T-helper 17 cell (primary cell): ENCODE data around the gene KIF18B. TPM values are rescaled to one million over a fixed set of nuclear protein-coding genes. Genes with fewer than 3 reads are reported as not detected.
A peak's percentile ranks its signal among the peaks of the same experiment; 100 is the strongest.

Experiments used
- ATAC-seq: fragments of 150-1000 bp; cut with Tn5 transposase; 2 replicates; pipeline ENCODE4 v1.10.0; 2021; ENCODE audit warnings: mild to moderate bottlenecking, moderate library complexity
- DNase-seq, 3 donors: peaks; one replicate each; pipeline versions ENCODE4 v3.0.0 to v3.0.0-alpha.2; 2020 to 2021
- H3K9me3 ChIP-seq: one replicate; pipeline ENCODE4 v1.7.0; 2013; ENCODE audit warnings: low read length, mild to moderate bottlenecking; ENCODE audit not compliant: control insufficient read depth, poor library complexity, severe bottlenecking
- H3K27ac Mint-ChIP-seq: one replicate; pipeline ENCODE4 v1.8.0; 2022; ENCODE audit warnings: mild to moderate bottlenecking, moderate library complexity, mixed read lengths
- H3K27me3 Mint-ChIP-seq: one replicate; pipeline ENCODE4 v1.8.0; 2022; ENCODE audit warnings: mixed read lengths
- H3K36me3 Mint-ChIP-seq: one replicate; pipeline ENCODE4 v1.8.0; 2022; ENCODE audit warnings: low read depth, mixed read lengths
- H3K4me1 Mint-ChIP-seq: one replicate; pipeline ENCODE4 v1.8.0; 2022; ENCODE audit warnings: mild to moderate bottlenecking, mixed read lengths
- H3K4me3 Mint-ChIP-seq: one replicate; pipeline ENCODE4 v1.8.0; 2022; ENCODE audit warnings: mild to moderate bottlenecking, moderate library complexity, mixed read lengths
- total RNA-seq, 4 donors: library from RNA in 2 of 4; stranded (reverse) in 2 of 4; gene quantifications; one replicate each; pipeline ENCODE4 v1.2.3 and lab custom pipeline; 2022 to 2026

The KIF18B gene
- total RNA-seq, 2 donors from 2014 or later, result 0.08 TPM; not detected in 1

DNA sequence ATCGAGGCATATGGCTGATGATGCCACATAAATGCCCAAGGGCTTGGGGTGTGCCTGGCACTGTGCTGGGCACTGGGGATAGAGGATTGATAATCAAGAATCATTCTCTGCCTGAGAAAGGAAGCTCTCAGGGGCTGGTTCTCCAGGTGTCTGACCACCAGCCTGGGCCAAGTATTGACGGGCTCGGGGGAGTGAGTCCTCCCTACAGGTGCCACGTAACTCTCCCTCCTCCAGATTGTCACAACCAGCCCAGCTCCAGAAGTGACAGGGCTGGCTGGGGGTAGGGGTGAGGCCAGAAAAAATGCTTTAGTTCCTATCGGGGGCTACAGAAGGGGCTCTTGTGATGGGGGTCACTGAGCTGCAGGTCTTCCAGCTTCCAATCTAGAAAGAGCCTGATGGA, 31.2 kb upstream of the KIF18B start:
- Mint-ChIP-seq H3K27me3 (peaks cover 72% of the 10 kb centered on the region), H3K4me3 (no peak overlapping the region), H3K4me1 (no peaks in the 10 kb centered on the region), H3K36me3 (peaks cover 7% of the 10 kb centered on the region), H3K27ac (no peak overlapping the region)
- no peak for ATAC-seq
- DNase-seq, result no peak
- no peaks in the 10 kb centered on the region for H3K9me3 ChIP-seq

GRCh38 chr17:44977814-44978550, 30.4 kb upstream of the KIF18B start:
- Mint-ChIP-seq H3K27ac (no peak overlapping the region), H3K4me1 (no peaks in the 10 kb centered on the region), H3K36me3 (peaks cover 7% of the 10 kb centered on the region), H3K4me3 (no peak overlapping the region), H3K27me3 (peaks cover 74% of the 10 kb centered on the region)
- ATAC-seq (no peak), DNase-seq (no peak)
- no peaks in the 10 kb centered on the region for H3K9me3 ChIP-seq

DNA sequence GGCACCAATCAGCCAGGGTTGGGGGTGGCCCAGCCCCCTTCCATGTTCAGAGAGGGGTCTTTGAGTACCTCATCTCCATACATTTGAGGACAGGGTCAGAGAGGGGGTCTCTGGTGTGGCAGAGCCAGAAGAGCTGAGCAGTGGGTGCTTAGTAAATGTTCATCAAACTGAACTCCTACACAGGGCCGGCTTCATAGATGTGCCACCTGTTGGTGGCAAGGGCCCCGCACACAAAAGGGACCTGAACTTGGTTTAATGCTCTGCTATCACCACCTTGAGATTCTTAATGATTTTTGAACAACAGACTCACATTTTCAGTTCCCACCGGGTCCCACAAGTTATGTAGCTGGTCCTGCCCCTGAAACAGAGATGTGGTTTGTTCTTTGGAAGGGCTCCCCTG, 29.5 kb upstream of the KIF18B start:
- no peak overlapping the region for H3K27ac Mint-ChIP-seq
- ATAC-seq (no peak), DNase-seq (no peak)
- no peaks in the 10 kb centered on the region for H3K4me1 Mint-ChIP-seq
- H3K4me3 Mint-ChIP-seq, result no peak overlapping the region
- H3K36me3 Mint-ChIP-seq, result peaks cover 7% of the 10 kb centered on the region
- H3K9me3 ChIP-seq, result no peaks in the 10 kb centered on the region
- peaks cover 83% of the 10 kb centered on the region for H3K27me3 Mint-ChIP-seq

DNA sequence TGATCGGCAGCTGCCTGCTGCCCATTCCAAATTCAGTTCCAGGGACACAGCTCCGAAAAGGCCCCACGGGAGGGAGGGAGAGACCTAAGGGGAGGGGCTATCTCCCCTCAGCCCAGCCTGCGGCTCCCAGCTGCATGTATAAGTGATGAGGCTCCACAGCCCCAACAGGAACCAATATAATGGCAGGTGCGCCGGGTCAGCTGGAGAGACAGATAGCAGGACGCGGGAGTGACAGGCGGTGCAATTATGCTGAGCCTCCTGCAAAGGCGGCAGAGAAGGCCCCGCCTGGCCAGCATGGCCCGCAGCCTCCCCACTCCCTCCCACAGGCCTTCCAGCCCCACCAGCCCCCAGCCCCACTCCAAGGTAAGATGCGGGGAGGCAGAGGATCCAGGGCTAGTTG, 28.6 kb upstream of the KIF18B start:
- ATAC-seq (no peak), DNase-seq (no peak)
- H3K36me3 Mint-ChIP-seq, result peaks cover 7% of the 10 kb centered on the region
- peaks cover 83% of the 10 kb centered on the region for H3K27me3 Mint-ChIP-seq
- no peaks in the 10 kb centered on the region for H3K9me3 ChIP-seq
- no peak overlapping the region for H3K4me3 Mint-ChIP-seq
- no peaks in the 10 kb centered on the region for H3K4me1 Mint-ChIP-seq
- no peak overlapping the region for H3K27ac Mint-ChIP-seq

GRCh38 chr17:44972953-44973352, 25.4 kb upstream of the KIF18B start:
- Mint-ChIP-seq H3K36me3 (peaks cover 2% of the 10 kb centered on the region), H3K27ac (no peak overlapping the region), H3K4me1 (peaks cover 13% of the 10 kb centered on the region), H3K27me3 (peaks cover 64% of the 10 kb centered on the region), H3K4me3 (no peak overlapping the region)
- no peak for DNase-seq
- H3K9me3 ChIP-seq, result no peaks in the 10 kb centered on the region
- ATAC-seq, result no peak

DNA sequence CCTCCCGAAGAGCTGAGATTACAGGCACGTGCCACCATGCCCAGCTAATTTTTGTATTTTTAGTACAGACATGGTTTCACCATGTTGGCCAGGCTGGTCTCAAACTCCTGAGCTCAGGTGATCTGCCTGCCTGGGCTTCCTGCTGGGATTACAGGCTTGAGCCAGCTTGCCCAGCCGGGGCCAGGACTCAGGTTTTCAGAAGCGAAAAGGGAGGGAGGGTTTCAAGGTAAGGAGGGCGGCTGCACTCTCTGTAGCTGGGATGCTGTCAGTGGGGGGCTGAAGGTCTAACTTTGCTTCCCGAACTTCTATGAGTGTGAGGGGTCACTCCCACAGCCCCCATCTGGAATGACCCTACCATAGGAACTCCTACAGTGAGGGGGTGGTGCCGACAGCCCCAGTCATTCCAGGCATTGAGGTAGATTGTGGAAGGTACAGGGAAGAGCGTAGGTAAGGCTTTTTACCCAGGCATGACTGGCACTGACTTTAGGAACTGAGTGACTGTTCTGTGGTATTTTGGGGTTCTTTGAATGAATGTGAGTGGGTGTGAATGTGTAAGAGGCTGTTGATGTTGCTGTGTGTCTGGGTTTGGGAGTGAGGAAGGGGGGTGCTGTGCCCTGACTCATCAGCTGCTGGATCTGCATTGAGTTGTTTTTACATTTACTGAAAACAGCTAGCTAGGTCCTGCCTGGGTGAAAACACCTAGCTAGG, 24.4 kb upstream of the KIF18B start:
- DNase-seq, result no peak
- peaks cover 2% of the 10 kb centered on the region for H3K36me3 Mint-ChIP-seq
- H3K4me1 Mint-ChIP-seq, result peaks cover 14% of the 10 kb centered on the region

GRCh38 chr17:44970136-44970741, 22.7 kb upstream of the KIF18B start:
- no peaks in the 10 kb centered on the region for H3K9me3 ChIP-seq
- ATAC-seq (no peak), DNase-seq (peak in 1 of 3 donors; percentile 20)
- H3K36me3 Mint-ChIP-seq, result peaks cover 6% of the 10 kb centered on the region
- H3K4me1 Mint-ChIP-seq, result peaks cover 15% of the 10 kb centered on the region
- H3K4me3 Mint-ChIP-seq, result peak overlapping the region; percentile 89
- H3K27ac Mint-ChIP-seq, result no peak overlapping the region
- H3K27me3 Mint-ChIP-seq, result peaks cover 61% of the 10 kb centered on the region

More for the DNA sequence above, 24.4 kb upstream of the KIF18B start:
- H3K27me3 Mint-ChIP-seq, result peaks cover 61% of the 10 kb centered on the region
- H3K4me3 Mint-ChIP-seq, result no peak overlapping the region
- no peak overlapping the region for H3K27ac Mint-ChIP-seq
- H3K9me3 ChIP-seq, result no peaks in the 10 kb centered on the region
- ATAC-seq, result no peak

- Mint-ChIP-seq H3K36me3 (peaks cover 4% of the 10 kb centered on the region), H3K27me3 (peaks cover 63% of the 10 kb centered on the region), H3K27ac (no peak overlapping the region), H3K4me1 (peaks cover 15% of the 10 kb centered on the region), H3K4me3 (peak overlapping the region; percentile 89)
- H3K9me3 ChIP-seq, result no peaks in the 10 kb centered on the region
- ATAC-seq (no peak), DNase-seq (no peak)
These were observed 21.7 kb upstream of the KIF18B start for GRCh38 chr17:44969144-44969780.

GRCh38 chr17:44968225-44969143, 20.9 kb upstream of the KIF18B start, which contains the start of gene C1QL1:
Gene C1QL1 (minus strand): TSS chr17:44968303. CDS start chr17:44968048, 255 bp downstream.
- DNase-seq, result peak; percentile 66 to 90 (median 84)
- Mint-ChIP-seq H3K4me3 (peak within 1 kb of the TSS; percentile 89), H3K27me3 (peaks cover 65% of the 10 kb centered on the region), H3K4me1 (peaks cover 15% of the 10 kb centered on the region), H3K27ac (no peak within 1 kb of the TSS), H3K36me3 (peaks cover 4% of the 10 kb centered on the region)
- ATAC-seq, result peak; percentile 98
- no peaks in the 10 kb centered on the region for H3K9me3 ChIP-seq

- ATAC-seq, result peak; percentile 10
- no peak overlapping the region for H3K27ac Mint-ChIP-seq
- H3K27me3 Mint-ChIP-seq, result peaks cover 69% of the 10 kb centered on the region
- H3K4me3 Mint-ChIP-seq, result no peak overlapping the region
- no peak for DNase-seq
- no peaks in the 10 kb centered on the region for H3K9me3 ChIP-seq
- peaks cover 15% of the 10 kb centered on the region for H3K4me1 Mint-ChIP-seq
- H3K36me3 Mint-ChIP-seq, result peaks cover 4% of the 10 kb centered on the region
These were observed 20.3 kb upstream of the KIF18B start for GRCh38 chr17:44967907-44968224.

GRCh38 chr17:44967026-44967906, 19.7 kb upstream of the KIF18B start:
- Mint-ChIP-seq H3K27ac (no peak overlapping the region), H3K4me3 (peak overlapping the region; percentile 63), H3K27me3 (peaks cover 67% of the 10 kb centered on the region), H3K4me1 (peaks cover 15% of the 10 kb centered on the region), H3K36me3 (peaks cover 4% of the 10 kb centered on the region)
- DNase-seq (no peak), ATAC-seq (peak; percentile 8)
- H3K9me3 ChIP-seq, result no peaks in the 10 kb centered on the region
